Ishikawa (cell line): Measurements from ENCODE around the gene TMEM26.

Experiments used
- CEBPB ChIP-seq: IDR thresholded peaks from 2 replicates; pipeline ENCODE4 v1.6.1; 2012
- NFIC ChIP-seq: IDR thresholded peaks from 2 replicates; pipeline ENCODE4 v1.6.1; 2012
- RAD21 ChIP-seq: IDR thresholded peaks from 2 replicates; pipeline ENCODE4 v1.6.1; 2012; ENCODE audit warnings: low read depth
- YY1 ChIP-seq: IDR thresholded peaks from 2 replicates; pipeline ENCODE4 v1.6.1; 2012; ENCODE audit warnings: low read depth
- ZBTB7A ChIP-seq: IDR thresholded peaks from 2 replicates; pipeline ENCODE4 v1.6.1; 2012; ENCODE audit warnings: low read depth

DNA sequence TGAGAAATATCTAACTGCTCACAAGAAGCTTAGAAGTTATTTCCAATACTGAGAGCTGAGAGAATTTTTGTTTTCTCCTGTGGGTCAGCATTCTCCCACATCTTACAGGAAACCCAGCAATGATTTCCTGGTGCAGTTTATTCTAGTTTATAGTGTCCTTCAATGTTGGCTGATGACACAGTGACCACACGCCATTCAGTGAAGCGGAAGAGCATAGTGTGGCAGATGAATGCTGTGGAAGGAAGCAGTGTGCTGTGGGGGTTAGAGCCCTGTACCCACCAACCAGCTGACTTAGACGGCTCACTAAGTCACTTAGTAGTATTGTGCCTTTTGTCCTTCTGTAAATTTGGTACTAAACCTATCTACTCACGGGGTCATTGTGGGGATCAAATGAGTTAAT, 1.4 kb upstream of the TMEM26 start:
- TF ChIP-seq ZBTB7A (no peak), RAD21 (no peak), NFIC (no peak), YY1 (no peak), CEBPB (no peak)
